WTC11 (cell line): ENCODE measurements around the gene TEDC2. TPM values are rescaled to one million over a fixed set of nuclear protein-coding genes. Genes with fewer than 3 reads are reported as not detected.

Source experiments
- ATAC-seq: fragments of 200-7000 bp; cut with Tn5 transposase; 2 replicates; pipeline ENCODE4 v1.10.0; 2021; ENCODE audit warnings: mild to moderate bottlenecking, moderate library complexity
- CTCF ChIA-PET: fragments of 300-600 bp; sonication (Branson Sonifier 250); formaldehyde crosslinking; loops from one replicate; lab custom pipeline; 2021; ENCODE audit warnings: antibody characterized with exemption; lab: Charles Lee
- POLR2A ChIA-PET: fragments of 350-600 bp; sonication (Branson Sonifier 250); formaldehyde crosslinking; loops from one replicate; lab custom pipeline; 2021; ENCODE audit warnings: antibody characterized with exemption; lab: Charles Lee
- DNase-seq: peaks from one replicate; pipeline ENCODE4 v3.0.0; 2021; ENCODE audit warnings: low spot score
- H3K27ac Mint-ChIP-seq: 2 replicates; pipeline ENCODE4 v1.8.0; 2021; ENCODE audit warnings: mixed read lengths
- H3K27me3 Mint-ChIP-seq: 2 replicates; pipeline ENCODE4 v1.8.0; 2021; ENCODE audit warnings: low read depth, mild to moderate bottlenecking, moderate library complexity, mixed read lengths
- H3K36me3 Mint-ChIP-seq: 2 replicates; pipeline ENCODE4 v1.8.0; 2021; ENCODE audit warnings: mixed read lengths
- H3K4me1 Mint-ChIP-seq: 2 replicates; pipeline ENCODE4 v1.8.0; 2022; ENCODE audit warnings: mixed read lengths
- H3K4me3 Mint-ChIP-seq: 2 replicates; pipeline ENCODE4 v1.8.0; 2021; ENCODE audit warnings: mild to moderate bottlenecking, moderate library complexity, mixed read lengths
- H3K9me3 Mint-ChIP-seq: 2 replicates; pipeline ENCODE4 v1.8.0; 2021; ENCODE audit warnings: mixed read lengths
- CREB1 ChIP-seq: sonication (generic); formaldehyde crosslinking; IDR thresholded peaks from 2 replicates; pipeline ENCODE4 v1.8.0; 2023; ENCODE audit warnings: mild to moderate bottlenecking, missing genetic modification reagents
- CREM ChIP-seq: sonication (generic); formaldehyde crosslinking; IDR thresholded peaks from 2 replicates; pipeline ENCODE4 v1.8.1; 2022; ENCODE audit warnings: mild to moderate bottlenecking, missing genetic modification reagents, moderate library complexity
- ELF4 ChIP-seq: sonication (generic); formaldehyde crosslinking; IDR thresholded peaks from 2 replicates; pipeline ENCODE4 v1.8.1; 2022; ENCODE audit warnings: low read depth, mild to moderate bottlenecking, moderate library complexity, missing genetic modification reagents
- ETV6 ChIP-seq: sonication (generic); formaldehyde crosslinking; IDR thresholded peaks from 2 replicates; pipeline ENCODE4 v1.8.1; 2022; ENCODE audit warnings: mild to moderate bottlenecking, missing genetic modification reagents
- IRF2 ChIP-seq: sonication (generic); formaldehyde crosslinking; IDR thresholded peaks from 2 replicates; pipeline ENCODE4 v1.8.0; 2022; ENCODE audit warnings: low read depth, missing genetic modification reagents, borderline replicate concordance
- NFE2L1 ChIP-seq: sonication (generic); formaldehyde crosslinking; IDR thresholded peaks from 2 replicates; pipeline ENCODE4 v1.8.1; 2023; ENCODE audit warnings: missing genetic modification reagents
- RORB ChIP-seq: fragments of 250-450 bp; sonication (Bioruptor Pico); IDR thresholded peaks from 2 replicates; pipeline ENCODE4 v1.9.0; 2021; ENCODE audit warnings: mild to moderate bottlenecking
- ZBTB21 ChIP-seq: sonication (generic); formaldehyde crosslinking; IDR thresholded peaks from 2 replicates; pipeline ENCODE4 v1.8.1; 2023; ENCODE audit warnings: mild to moderate bottlenecking, missing genetic modification reagents, borderline replicate concordance
- ZNF671 ChIP-seq: fragments of 250-450 bp; sonication (Bioruptor Pico); IDR thresholded peaks from 2 replicates; pipeline ENCODE4 v1.8.0; 2021; ENCODE audit warnings: mild to moderate bottlenecking
- total RNA-seq: library from RNA; stranded (reverse); gene quantifications from 3 replicates; pipeline ENCODE4 v1.2.3, GENCODE V29; 2021
- TF ChIP-seq, protein P1 (sequence below): sonication (generic); formaldehyde crosslinking; IDR thresholded peaks from 2 replicates; pipeline ENCODE4 v1.8.1; 2023; ENCODE audit warnings: mild to moderate bottlenecking, missing genetic modification reagents
- TF ChIP-seq, protein P2 (sequence below): sonication (generic); formaldehyde crosslinking; IDR thresholded peaks from 2 replicates; pipeline ENCODE4 v1.8.1; 2022; ENCODE audit warnings: low read depth, mild to moderate bottlenecking, moderate library complexity, missing genetic modification reagents, borderline replicate concordance
- TF ChIP-seq, protein P3 (sequence below): sonication (generic); formaldehyde crosslinking; conservative IDR thresholded peaks from 2 replicates; pipeline ENCODE4 v1.8.1; 2022; ENCODE audit warnings: mild to moderate bottlenecking, missing genetic modification reagents
- TF ChIP-seq, protein P4 (sequence below): sonication (generic); formaldehyde crosslinking; IDR thresholded peaks from 2 replicates; pipeline ENCODE4 v1.8.1; 2023; ENCODE audit warnings: mild to moderate bottlenecking, missing genetic modification reagents
- TF ChIP-seq, protein P5 (sequence below): sonication (generic); formaldehyde crosslinking; IDR thresholded peaks from 2 replicates; pipeline ENCODE4 v1.8.1; 2022; ENCODE audit warnings: mild to moderate bottlenecking, moderate library complexity, missing genetic modification reagents
- TF ChIP-seq, protein P6 (sequence below): sonication (generic); formaldehyde crosslinking; IDR thresholded peaks from 2 replicates; pipeline ENCODE4 v1.8.1; 2022; ENCODE audit warnings: low read depth, missing genetic modification reagents, borderline replicate concordance
- TF ChIP-seq, protein P7 (sequence below): fragments of 250-450 bp; sonication (Bioruptor Pico); IDR thresholded peaks from 2 replicates; pipeline ENCODE4 v2.1.2; 2022; ENCODE audit warnings: mild to moderate bottlenecking, moderate library complexity
- TF ChIP-seq, protein P8 (sequence below): fragments of 250-450 bp; sonication (Bioruptor Pico); IDR thresholded peaks from 2 replicates; pipeline ENCODE4 v1.9.0; 2021; ENCODE audit warnings: mild to moderate bottlenecking, borderline replicate concordance
- TF ChIP-seq, protein P9 (sequence below): fragments of 250-450 bp; sonication (Bioruptor Pico); IDR thresholded peaks from 2 replicates; pipeline ENCODE4 v1.9.0; 2021; ENCODE audit warnings: mild to moderate bottlenecking
- TF ChIP-seq, protein P10 (sequence below): sonication (generic); formaldehyde crosslinking; IDR thresholded peaks from 2 replicates; pipeline ENCODE4 v1.8.0; 2023; ENCODE audit warnings: missing genetic modification reagents

Gene TEDC2
- total RNA-seq, 1 experiment from 2014 or later: 61.6 TPM

DNA sequence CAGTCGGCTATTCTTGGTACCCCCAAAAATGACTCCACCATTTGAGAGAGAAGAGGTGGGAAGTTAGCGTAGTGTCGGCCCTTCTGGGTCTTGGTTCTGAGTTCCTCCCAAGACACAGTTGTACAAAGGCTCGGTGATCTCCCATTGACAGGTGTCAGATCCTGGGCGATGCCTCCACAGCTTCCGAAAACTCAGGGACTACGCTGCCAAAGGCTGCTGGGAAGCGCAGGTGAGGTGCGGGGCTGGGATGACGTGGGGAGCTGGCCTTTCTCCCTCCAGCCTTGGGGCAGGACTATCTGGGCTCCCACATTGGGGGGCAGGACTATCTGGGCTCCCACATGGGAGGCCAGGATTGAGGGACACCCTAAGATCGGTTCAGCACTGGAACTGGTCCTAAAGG is 20.3 kb upstream of the TEDC2 start:
- CTCF ChIA-PET: interaction anchor here (1.5 to 1.6 kb wide), 2 partner anchors 11 to 20 kb away, joined by 4 to 5 read pairs; partner anchors contain the start of gene TEDC2
- H3K4me1 Mint-ChIP-seq: no peaks in the 10 kb centered on the region
- H3K9me3 Mint-ChIP-seq: no peaks in the 10 kb centered on the region
- H3K36me3 Mint-ChIP-seq: peaks cover 67% of the 10 kb centered on the region
- H3K27me3 Mint-ChIP-seq: no peaks in the 10 kb centered on the region
- H3K4me3 Mint-ChIP-seq: no peak overlapping the region
- H3K27ac Mint-ChIP-seq: no peak overlapping the region
- TF ChIP-seq CREM (CRISPR knock-in tag) (no peak), ZNF671 (CRISPR knock-in tag) (no peak), ELF4 (CRISPR knock-in tag) (no peak), CREB1 (CRISPR knock-in tag) (no peak), ETV6 (CRISPR knock-in tag) (no peak), RORB (CRISPR knock-in tag) (no peak), IRF2 (CRISPR knock-in tag) (no peak), NFE2L1 (CRISPR knock-in tag) (no peak), ZBTB21 (CRISPR knock-in tag) (no peak)
- TF ChIP-seq, protein P1, sequence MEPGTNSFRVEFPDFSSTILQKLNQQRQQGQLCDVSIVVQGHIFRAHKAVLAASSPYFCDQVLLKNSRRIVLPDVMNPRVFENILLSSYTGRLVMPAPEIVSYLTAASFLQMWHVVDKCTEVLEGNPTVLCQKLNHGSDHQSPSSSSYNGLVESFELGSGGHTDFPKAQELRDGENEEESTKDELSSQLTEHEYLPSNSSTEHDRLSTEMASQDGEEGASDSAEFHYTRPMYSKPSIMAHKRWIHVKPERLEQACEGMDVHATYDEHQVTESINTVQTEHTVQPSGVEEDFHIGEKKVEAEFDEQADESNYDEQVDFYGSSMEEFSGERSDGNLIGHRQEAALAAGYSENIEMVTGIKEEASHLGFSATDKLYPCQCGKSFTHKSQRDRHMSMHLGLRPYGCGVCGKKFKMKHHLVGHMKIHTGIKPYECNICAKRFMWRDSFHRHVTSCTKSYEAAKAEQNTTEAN (CRISPR knock-in tag): no peak
- TF ChIP-seq, protein P2, sequence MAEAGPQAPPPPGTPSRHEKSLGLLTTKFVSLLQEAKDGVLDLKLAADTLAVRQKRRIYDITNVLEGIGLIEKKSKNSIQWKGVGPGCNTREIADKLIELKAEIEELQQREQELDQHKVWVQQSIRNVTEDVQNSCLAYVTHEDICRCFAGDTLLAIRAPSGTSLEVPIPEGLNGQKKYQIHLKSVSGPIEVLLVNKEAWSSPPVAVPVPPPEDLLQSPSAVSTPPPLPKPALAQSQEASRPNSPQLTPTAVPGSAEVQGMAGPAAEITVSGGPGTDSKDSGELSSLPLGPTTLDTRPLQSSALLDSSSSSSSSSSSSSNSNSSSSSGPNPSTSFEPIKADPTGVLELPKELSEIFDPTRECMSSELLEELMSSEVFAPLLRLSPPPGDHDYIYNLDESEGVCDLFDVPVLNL (CRISPR knock-in tag): no peak
- TF ChIP-seq, protein P3, sequence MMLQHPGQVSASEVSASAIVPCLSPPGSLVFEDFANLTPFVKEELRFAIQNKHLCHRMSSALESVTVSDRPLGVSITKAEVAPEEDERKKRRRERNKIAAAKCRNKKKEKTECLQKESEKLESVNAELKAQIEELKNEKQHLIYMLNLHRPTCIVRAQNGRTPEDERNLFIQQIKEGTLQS (CRISPR knock-in tag): no peak
- TF ChIP-seq, protein P4, sequence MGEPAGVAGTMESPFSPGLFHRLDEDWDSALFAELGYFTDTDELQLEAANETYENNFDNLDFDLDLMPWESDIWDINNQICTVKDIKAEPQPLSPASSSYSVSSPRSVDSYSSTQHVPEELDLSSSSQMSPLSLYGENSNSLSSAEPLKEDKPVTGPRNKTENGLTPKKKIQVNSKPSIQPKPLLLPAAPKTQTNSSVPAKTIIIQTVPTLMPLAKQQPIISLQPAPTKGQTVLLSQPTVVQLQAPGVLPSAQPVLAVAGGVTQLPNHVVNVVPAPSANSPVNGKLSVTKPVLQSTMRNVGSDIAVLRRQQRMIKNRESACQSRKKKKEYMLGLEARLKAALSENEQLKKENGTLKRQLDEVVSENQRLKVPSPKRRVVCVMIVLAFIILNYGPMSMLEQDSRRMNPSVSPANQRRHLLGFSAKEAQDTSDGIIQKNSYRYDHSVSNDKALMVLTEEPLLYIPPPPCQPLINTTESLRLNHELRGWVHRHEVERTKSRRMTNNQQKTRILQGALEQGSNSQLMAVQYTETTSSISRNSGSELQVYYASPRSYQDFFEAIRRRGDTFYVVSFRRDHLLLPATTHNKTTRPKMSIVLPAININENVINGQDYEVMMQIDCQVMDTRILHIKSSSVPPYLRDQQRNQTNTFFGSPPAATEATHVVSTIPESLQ (CRISPR knock-in tag): no peak
- TF ChIP-seq, protein P5, sequence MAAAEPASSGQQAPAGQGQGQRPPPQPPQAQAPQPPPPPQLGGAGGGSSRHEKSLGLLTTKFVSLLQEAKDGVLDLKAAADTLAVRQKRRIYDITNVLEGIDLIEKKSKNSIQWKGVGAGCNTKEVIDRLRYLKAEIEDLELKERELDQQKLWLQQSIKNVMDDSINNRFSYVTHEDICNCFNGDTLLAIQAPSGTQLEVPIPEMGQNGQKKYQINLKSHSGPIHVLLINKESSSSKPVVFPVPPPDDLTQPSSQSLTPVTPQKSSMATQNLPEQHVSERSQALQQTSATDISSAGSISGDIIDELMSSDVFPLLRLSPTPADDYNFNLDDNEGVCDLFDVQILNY (CRISPR knock-in tag): no peak
- TF ChIP-seq, protein P6, sequence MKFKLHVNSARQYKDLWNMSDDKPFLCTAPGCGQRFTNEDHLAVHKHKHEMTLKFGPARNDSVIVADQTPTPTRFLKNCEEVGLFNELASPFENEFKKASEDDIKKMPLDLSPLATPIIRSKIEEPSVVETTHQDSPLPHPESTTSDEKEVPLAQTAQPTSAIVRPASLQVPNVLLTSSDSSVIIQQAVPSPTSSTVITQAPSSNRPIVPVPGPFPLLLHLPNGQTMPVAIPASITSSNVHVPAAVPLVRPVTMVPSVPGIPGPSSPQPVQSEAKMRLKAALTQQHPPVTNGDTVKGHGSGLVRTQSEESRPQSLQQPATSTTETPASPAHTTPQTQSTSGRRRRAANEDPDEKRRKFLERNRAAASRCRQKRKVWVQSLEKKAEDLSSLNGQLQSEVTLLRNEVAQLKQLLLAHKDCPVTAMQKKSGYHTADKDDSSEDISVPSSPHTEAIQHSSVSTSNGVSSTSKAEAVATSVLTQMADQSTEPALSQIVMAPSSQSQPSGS (CRISPR knock-in tag): no peak
- TF ChIP-seq, protein P7, sequence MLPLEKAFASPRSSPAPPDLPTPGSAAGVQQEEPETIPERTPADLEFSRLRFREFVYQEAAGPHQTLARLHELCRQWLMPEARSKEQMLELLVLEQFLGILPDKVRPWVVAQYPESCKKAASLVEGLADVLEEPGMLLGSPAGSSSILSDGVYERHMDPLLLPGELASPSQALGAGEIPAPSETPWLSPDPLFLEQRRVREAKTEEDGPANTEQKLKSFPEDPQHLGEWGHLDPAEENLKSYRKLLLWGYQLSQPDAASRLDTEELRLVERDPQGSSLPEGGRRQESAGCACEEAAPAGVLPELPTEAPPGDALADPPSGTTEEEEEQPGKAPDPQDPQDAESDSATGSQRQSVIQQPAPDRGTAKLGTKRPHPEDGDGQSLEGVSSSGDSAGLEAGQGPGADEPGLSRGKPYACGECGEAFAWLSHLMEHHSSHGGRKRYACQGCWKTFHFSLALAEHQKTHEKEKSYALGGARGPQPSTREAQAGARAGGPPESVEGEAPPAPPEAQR (CRISPR knock-in tag): no peak
- TF ChIP-seq, protein P8, sequence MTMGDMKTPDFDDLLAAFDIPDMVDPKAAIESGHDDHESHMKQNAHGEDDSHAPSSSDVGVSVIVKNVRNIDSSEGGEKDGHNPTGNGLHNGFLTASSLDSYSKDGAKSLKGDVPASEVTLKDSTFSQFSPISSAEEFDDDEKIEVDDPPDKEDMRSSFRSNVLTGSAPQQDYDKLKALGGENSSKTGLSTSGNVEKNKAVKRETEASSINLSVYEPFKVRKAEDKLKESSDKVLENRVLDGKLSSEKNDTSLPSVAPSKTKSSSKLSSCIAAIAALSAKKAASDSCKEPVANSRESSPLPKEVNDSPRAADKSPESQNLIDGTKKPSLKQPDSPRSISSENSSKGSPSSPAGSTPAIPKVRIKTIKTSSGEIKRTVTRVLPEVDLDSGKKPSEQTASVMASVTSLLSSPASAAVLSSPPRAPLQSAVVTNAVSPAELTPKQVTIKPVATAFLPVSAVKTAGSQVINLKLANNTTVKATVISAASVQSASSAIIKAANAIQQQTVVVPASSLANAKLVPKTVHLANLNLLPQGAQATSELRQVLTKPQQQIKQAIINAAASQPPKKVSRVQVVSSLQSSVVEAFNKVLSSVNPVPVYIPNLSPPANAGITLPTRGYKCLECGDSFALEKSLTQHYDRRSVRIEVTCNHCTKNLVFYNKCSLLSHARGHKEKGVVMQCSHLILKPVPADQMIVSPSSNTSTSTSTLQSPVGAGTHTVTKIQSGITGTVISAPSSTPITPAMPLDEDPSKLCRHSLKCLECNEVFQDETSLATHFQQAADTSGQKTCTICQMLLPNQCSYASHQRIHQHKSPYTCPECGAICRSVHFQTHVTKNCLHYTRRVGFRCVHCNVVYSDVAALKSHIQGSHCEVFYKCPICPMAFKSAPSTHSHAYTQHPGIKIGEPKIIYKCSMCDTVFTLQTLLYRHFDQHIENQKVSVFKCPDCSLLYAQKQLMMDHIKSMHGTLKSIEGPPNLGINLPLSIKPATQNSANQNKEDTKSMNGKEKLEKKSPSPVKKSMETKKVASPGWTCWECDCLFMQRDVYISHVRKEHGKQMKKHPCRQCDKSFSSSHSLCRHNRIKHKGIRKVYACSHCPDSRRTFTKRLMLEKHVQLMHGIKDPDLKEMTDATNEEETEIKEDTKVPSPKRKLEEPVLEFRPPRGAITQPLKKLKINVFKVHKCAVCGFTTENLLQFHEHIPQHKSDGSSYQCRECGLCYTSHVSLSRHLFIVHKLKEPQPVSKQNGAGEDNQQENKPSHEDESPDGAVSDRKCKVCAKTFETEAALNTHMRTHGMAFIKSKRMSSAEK (CRISPR knock-in tag): no peak
- TF ChIP-seq, protein P9, sequence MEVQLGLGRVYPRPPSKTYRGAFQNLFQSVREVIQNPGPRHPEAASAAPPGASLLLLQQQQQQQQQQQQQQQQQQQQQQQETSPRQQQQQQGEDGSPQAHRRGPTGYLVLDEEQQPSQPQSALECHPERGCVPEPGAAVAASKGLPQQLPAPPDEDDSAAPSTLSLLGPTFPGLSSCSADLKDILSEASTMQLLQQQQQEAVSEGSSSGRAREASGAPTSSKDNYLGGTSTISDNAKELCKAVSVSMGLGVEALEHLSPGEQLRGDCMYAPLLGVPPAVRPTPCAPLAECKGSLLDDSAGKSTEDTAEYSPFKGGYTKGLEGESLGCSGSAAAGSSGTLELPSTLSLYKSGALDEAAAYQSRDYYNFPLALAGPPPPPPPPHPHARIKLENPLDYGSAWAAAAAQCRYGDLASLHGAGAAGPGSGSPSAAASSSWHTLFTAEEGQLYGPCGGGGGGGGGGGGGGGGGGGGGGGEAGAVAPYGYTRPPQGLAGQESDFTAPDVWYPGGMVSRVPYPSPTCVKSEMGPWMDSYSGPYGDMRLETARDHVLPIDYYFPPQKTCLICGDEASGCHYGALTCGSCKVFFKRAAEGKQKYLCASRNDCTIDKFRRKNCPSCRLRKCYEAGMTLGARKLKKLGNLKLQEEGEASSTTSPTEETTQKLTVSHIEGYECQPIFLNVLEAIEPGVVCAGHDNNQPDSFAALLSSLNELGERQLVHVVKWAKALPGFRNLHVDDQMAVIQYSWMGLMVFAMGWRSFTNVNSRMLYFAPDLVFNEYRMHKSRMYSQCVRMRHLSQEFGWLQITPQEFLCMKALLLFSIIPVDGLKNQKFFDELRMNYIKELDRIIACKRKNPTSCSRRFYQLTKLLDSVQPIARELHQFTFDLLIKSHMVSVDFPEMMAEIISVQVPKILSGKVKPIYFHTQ: no peak
- TF ChIP-seq, protein P10, sequence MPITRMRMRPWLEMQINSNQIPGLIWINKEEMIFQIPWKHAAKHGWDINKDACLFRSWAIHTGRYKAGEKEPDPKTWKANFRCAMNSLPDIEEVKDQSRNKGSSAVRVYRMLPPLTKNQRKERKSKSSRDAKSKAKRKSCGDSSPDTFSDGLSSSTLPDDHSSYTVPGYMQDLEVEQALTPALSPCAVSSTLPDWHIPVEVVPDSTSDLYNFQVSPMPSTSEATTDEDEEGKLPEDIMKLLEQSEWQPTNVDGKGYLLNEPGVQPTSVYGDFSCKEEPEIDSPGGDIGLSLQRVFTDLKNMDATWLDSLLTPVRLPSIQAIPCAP (CRISPR knock-in tag): no peak
- no peak for ATAC-seq
- POLR2A ChIA-PET: interaction anchor here (1.2 kb wide), 1 partner anchor 10 kb away, joined by 5 read pairs; the partner anchor contains the start of gene CCNF
- DNase-seq: no peak
